Neural crest cell (in vitro differentiated cells): ENCODE results near the gene ST7. TPM values are rescaled to one million over a fixed set of nuclear protein-coding genes. Genes with fewer than 3 reads are reported as not detected.

ENCODE experiments used
- DNase-seq: peaks from one replicate; pipeline ENCODE4 v3.0.0; 2021; ENCODE audit warnings: low read depth, mixed read lengths, low spot score
- H3K27ac Mint-ChIP-seq: one replicate; pipeline ENCODE4 v1.8.0; 2021; ENCODE audit warnings: mild to moderate bottlenecking, mixed read lengths; ENCODE audit not compliant: unreplicated experiment
- H3K27me3 Mint-ChIP-seq: 2 replicates; pipeline ENCODE4 v1.8.0; 2021; ENCODE audit warnings: low read depth, mild to moderate bottlenecking, mixed read lengths
- H3K36me3 Mint-ChIP-seq: 2 replicates; pipeline ENCODE4 v1.8.0; 2021; ENCODE audit warnings: low read depth, mild to moderate bottlenecking, mixed read lengths
- H3K4me1 Mint-ChIP-seq: 2 replicates; pipeline ENCODE4 v1.8.0; 2021; ENCODE audit warnings: mixed read lengths
- H3K4me3 Mint-ChIP-seq: one replicate; pipeline ENCODE4 v1.8.0; 2021; ENCODE audit warnings: mild to moderate bottlenecking, mixed read lengths
- H3K9me3 Mint-ChIP-seq: 2 replicates; pipeline ENCODE4 v1.8.0; 2021; ENCODE audit warnings: mixed read lengths
- total RNA-seq: library from RNA; stranded (reverse); gene quantifications from 2 replicates; pipeline ENCODE4 v1.2.1, GENCODE V29; 2021
- TF ChIP-seq, protein P1 (sequence below): fragments of 200-600 bp; sonication (generic); conservative IDR thresholded peaks from 2 replicates; pipeline ENCODE4 v1.5.0; 2021; ENCODE audit warnings: antibody characterized with exemption, mild to moderate bottlenecking

The ST7 gene
- total RNA-seq, 1 donor from 2014 or later: 22.4 TPM

DNA sequence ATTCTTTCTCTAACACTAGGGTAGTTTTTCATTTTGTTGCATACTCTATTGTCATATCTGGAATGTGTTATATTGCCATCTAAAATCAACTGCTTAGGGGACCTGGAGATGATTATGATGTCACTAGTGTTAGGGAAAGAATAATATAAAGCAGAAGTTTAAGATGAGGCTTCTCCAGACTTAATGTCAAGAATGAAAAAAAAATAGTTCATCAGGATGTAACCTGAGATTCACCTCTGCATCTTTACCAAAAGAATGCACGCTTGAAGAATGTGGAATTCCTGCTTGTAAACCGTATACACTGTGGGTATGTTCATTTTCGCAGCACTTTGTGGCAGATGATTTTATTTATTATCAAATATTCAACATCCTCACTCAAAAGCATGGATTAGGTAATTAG, 184.6 kb downstream of the ST7 start:
- Mint-ChIP-seq H3K4me3 (no peak overlapping the region), H3K27ac (no peak overlapping the region), H3K27me3 (no peaks in the 10 kb centered on the region), H3K4me1 (no peaks in the 10 kb centered on the region), H3K9me3 (no peaks in the 10 kb centered on the region), H3K36me3 (peaks cover 17% of the 10 kb centered on the region)
- TF ChIP-seq, protein P1, sequence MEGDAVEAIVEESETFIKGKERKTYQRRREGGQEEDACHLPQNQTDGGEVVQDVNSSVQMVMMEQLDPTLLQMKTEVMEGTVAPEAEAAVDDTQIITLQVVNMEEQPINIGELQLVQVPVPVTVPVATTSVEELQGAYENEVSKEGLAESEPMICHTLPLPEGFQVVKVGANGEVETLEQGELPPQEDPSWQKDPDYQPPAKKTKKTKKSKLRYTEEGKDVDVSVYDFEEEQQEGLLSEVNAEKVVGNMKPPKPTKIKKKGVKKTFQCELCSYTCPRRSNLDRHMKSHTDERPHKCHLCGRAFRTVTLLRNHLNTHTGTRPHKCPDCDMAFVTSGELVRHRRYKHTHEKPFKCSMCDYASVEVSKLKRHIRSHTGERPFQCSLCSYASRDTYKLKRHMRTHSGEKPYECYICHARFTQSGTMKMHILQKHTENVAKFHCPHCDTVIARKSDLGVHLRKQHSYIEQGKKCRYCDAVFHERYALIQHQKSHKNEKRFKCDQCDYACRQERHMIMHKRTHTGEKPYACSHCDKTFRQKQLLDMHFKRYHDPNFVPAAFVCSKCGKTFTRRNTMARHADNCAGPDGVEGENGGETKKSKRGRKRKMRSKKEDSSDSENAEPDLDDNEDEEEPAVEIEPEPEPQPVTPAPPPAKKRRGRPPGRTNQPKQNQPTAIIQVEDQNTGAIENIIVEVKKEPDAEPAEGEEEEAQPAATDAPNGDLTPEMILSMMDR: no peak
- no peak for DNase-seq

DNA sequence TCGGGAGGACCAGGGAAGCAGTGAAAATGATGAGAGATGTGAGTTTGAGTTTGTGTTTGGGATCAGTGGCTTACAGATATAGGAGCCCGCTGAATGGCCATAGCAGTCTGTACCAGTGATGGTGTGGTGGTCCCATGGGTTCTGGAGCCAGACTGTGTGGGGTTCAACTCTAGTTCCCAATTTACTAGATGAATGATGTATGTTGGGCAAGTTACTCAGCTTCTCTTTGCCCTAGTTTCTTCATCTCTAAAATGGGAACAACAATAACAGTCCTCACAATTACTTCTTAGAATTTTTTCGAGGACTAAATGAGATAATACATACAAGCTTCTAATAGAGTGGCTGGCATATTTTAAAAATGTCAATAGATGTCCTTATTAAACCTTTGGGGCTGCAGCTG, 185.2 kb downstream of the ST7 start:
- TF ChIP-seq, protein P1: no peak
- Mint-ChIP-seq H3K36me3 (peaks cover 17% of the 10 kb centered on the region), H3K27me3 (no peaks in the 10 kb centered on the region), H3K9me3 (no peaks in the 10 kb centered on the region), H3K27ac (no peak overlapping the region), H3K4me3 (no peak overlapping the region), H3K4me1 (no peaks in the 10 kb centered on the region)
- DNase-seq: no peak

DNA sequence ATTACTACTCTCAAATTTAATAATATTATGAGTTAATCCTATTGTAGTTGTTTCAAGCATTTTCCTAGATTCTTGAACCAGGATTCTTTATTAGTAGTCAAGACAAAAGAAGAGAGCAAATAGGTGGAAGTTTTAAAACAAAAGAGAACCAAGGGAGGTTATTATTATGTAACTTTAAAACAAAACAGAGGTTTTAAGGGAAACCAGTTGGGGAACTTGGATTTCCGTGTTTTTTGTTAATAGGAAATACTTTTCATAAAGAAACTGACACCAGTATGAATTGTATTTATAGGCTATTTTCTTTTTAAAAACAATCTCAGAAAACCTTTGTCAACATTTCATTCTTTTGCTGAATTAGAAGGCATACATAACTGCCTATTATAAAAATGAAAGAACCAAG, 185.7 kb downstream of the ST7 start:
- Mint-ChIP-seq H3K27ac (no peak overlapping the region), H3K4me1 (no peaks in the 10 kb centered on the region), H3K4me3 (no peak overlapping the region), H3K36me3 (peaks cover 17% of the 10 kb centered on the region), H3K9me3 (no peaks in the 10 kb centered on the region), H3K27me3 (no peaks in the 10 kb centered on the region)
- TF ChIP-seq, protein P1: no peak
- DNase-seq: no peak

DNA sequence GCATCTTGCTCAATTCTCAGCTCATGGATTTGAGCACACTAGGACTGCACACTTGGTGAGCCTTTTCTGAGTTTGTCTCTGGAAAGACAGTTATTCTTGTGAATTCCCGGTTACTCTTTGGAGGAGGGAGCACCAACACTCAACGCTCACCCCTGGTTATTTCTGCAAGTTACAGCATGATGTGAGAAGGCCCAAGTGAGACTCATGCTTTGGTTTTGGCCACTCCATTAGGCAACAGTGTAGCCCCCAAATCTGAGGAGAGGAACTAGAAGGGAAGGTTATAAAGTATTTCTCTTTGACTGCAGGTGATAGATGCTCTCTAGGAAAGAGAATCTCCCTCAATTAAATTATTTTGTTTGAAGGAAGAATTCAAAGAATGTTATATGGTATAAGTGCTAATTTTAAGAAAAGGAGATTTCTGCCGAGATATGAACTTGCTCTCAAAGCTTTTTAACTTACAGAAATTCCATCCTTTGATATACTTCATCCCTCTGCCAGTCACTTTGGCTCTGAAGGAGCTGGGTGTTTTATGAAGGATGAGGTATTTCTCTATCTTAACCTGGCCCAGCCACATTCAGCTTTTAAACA, 186.2 kb downstream of the ST7 start:
- TF ChIP-seq, protein P1: no peak
- Mint-ChIP-seq H3K9me3 (no peaks in the 10 kb centered on the region), H3K27me3 (no peaks in the 10 kb centered on the region), H3K4me1 (no peaks in the 10 kb centered on the region), H3K36me3 (peaks cover 13% of the 10 kb centered on the region), H3K27ac (no peak overlapping the region), H3K4me3 (no peak overlapping the region)
- no peak for DNase-seq

DNA sequence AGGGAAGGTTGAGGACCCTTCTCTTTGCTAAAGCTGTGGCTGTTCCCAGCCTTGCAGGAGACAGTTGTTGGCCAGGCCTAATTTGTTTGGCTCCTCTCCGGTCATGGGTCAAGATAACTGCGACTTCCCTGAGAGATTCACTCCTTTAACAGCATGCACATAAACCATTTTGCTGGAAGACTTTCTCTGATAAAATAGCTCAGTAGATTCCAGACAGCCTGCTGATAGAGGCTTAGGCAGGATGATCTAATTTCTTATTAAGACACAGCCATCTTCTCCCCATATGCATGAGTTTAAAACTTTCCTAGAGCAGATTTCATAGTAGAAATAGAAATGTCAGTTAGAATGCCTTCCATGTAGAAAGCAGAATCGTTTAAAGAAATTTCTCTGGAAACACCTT, 187.6 kb downstream of the ST7 start:
- Mint-ChIP-seq H3K4me1 (no peaks in the 10 kb centered on the region), H3K4me3 (no peak overlapping the region), H3K9me3 (no peaks in the 10 kb centered on the region), H3K27ac (no peak overlapping the region), H3K36me3 (peaks cover 10% of the 10 kb centered on the region), H3K27me3 (no peaks in the 10 kb centered on the region)
- TF ChIP-seq, protein P1: no peak
- no peak for DNase-seq
